Heart left ventricle (tissue), 16 donors: Measurements from ENCODE around the gene POU3F1. TPM values are rescaled to one million over a fixed set of nuclear protein-coding genes. Genes with fewer than 3 reads are reported as not detected.

Experiments
- ATAC-seq, 4 donors: fragments of 200-7000 bp; cut with Tn5 transposase; one replicate each; pipeline ENCODE4 v1.9.1; 2020 to 2022; ENCODE audit warnings: moderate library complexity in 4 of 4, mild to moderate bottlenecking in 3 of 4, moderate number of reproducible peaks in 1 of 4
- DNase-seq, 5 donors: peaks; one replicate each; pipeline ENCODE4 v3.0.0-alpha.2; 2020
- H3K27ac ChIP-seq, 12 donors: fragments of 200-600 bp; sonication (generic) in 4 of 12; one replicate each; pipeline versions ENCODE4 v1.5.0 to v1.8.0; 2016 to 2022; ENCODE audit warnings: mild to moderate bottlenecking in 2 of 12
- H3K27me3 ChIP-seq, 9 donors: fragments of 200-600 bp; sonication (generic) in 2 of 9; one replicate each; pipeline versions ENCODE4 v1.5.1 to v1.8.0; 2016 to 2022; ENCODE audit warnings: mild to moderate bottlenecking in 3 of 9
- H3K36me3 ChIP-seq, 9 donors: fragments of 200-600 bp; sonication (generic) in 2 of 9; one replicate each; pipeline versions ENCODE4 v1.5.0 to v1.8.0; 2018 to 2022; ENCODE audit warnings: mild to moderate bottlenecking in 2 of 9
- H3K4me1 ChIP-seq, 12 donors: fragments of 200-600 bp; sonication (generic) in 4 of 12; one replicate each; pipeline versions ENCODE4 v1.5.0 to v1.8.0; 2016 to 2022; ENCODE audit warnings: mild to moderate bottlenecking in 3 of 12
- H3K4me3 ChIP-seq, 12 donors: fragments of 200-600 bp; sonication (generic) in 4 of 12; one replicate each; pipeline versions ENCODE4 v1.5.0 to v1.8.0; 2017 to 2022; ENCODE audit warnings: mild to moderate bottlenecking in 9 of 12, moderate library complexity in 4 of 12
- H3K9me3 ChIP-seq, 12 donors: fragments of 200-600 bp; sonication (generic) in 4 of 12; one replicate each; pipeline versions ENCODE4 v1.5.0 to v1.8.0; 2016 to 2022; ENCODE audit warnings: mild to moderate bottlenecking in 1 of 12
- POLR2A ChIP-seq, 2 donors: fragments of 450-650 bp; IDR thresholded peaks; one replicate each; pipeline ENCODE4 v1.6.1; 2017; ENCODE audit warnings: antibody characterized with exemption in 2 of 2, mild to moderate bottlenecking in 2 of 2, moderate library complexity in 2 of 2
- WGBS, 4 donors: extraction: QIAGEN DNeasy Blood & Tissue Kit in 2 of 4; methylation state at CpG; one replicate each; pipeline versions ENCODE4 v1.1.5 to v1.1.7; 2013 to 2018; 5-methylcytosine and 5-hydroxymethylcytosine counted together
- intact Hi-C, 10 donors: fragments of 100-400 bp; cut with DNase I; formaldehyde crosslinking; loops; one replicate each; pipeline versions ENCODE4 v1.11.1 to v1.14.2; 2022
- polyA plus RNA-seq, 2 donors: library from polyadenylated mRNA; stranded (reverse); fragments of 200-250 nt; gene quantifications; one replicate each; pipeline ENCODE4 v1.2.3, GENCODE V29; 2013
- total RNA-seq, 9 donors: library from RNA; depleted of rRNA in 2 of 9; stranded (reverse); fragments of >200 nt in 2 of 9; fragmentation: NEBNext Ultra II Directional in 3 of 9; extraction: Animal tissue kit (Norgen Biotek cat#: 25700) in 3 of 9; gene quantifications; one replicate each; pipeline versions ENCODE4 v1.1.0 to v1.2.4, GENCODE V29; 2016 to 2023
- TF ChIP-seq, protein P1 (sequence below), 12 donors: fragments of 200-600 bp; sonication (generic) in 4 of 12; IDR thresholded peaks; one replicate each; pipeline versions ENCODE4 v1.5.0 to v1.8.0; 2018 to 2022; ENCODE audit warnings: antibody characterized with exemption in 12 of 12, mild to moderate bottlenecking in 5 of 12
- donor health status: ischemic (EF 13 %, LVEDD 7.1; RV severe dilation, severe dysfunction).
- donor health status: healthy with polysubstance abuse.
- donor health status: DM: no; HTN: yes; CAD: no.
- donor health status: DM: no; HTN: no; CAD: no.
- donor health status: ischemic (EF 25% LVEDD 6.9; RV normal size, moderate dysfunction).
- donor health status: ischemic (EF 25% LVEDD 5.7; RV mildly dilated, moderate dysfunction).
- donor health status: healthy.
- donor health status: DM: yes; HTN: yes; CAD: no.
- donor health status: ischemic (EF 35%, LVEDD 5.7; RV mildly dilated, moderate dysfunction).
- donor health status: nonischemic (EF 11% LVEDD 7.7; RV severe dilation, severe dysfunction).
- donor health status: DM: yes; HTN: yes; CAD: no.
- donor health status: PGD.
- donor health status: ischemic (EF 29% LVEDD 5.4; RV normal size, mild dysfunction).
- donor health status: nonischemic (EF 23%, LVEDD 6.1; RV moderate dilation, normal function).

The POU3F1 gene
- total and polyA plus RNA-seq, 11 donors: 0.17 to 0.18 TPM; not detected in 9

DNA sequence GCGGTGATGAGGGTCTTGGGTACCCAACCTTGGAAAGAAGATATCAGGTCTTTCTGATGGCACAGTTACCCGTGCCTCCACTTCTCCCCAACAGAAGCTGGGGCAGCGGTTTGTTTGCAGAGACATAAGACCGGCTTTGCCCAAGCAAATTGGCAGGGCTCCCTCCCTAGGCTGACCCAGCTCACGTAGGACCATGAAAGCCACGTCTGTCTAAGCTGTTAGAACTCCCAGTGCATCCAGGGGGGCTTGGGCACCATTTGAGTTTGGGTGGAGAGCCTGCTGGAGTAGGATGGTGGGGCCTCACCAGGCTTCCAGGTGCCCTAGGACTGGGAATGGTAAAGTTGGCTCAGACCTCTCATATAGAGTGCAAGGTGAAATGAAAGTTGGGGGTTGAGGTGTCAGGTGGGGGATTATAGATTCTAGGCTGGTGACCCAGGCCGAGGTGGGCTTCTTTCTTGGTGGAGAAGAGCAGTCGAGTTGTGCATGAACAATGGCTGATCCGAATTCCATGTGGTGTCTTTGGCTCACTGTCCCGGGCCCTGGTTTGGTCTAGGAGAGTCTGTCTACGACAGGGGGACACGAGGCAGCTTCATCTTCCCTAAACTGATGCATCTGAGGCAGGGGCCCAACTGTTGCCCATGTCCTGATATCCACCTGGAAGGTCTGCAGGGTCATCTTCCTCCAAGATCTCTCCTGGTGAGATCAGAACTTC lies 3.4 kb downstream of the POU3F1 start:
- ATAC-seq: no peak
- H3K36me3 ChIP-seq: no peaks in the 10 kb centered on the region
- H3K9me3 ChIP-seq: no peaks in the 10 kb centered on the region
- peaks cover 3 to 38% (median 19%) of the 10 kb centered on the region in 12 donors for H3K4me1 ChIP-seq
- WGBS, 4 donors: 83 to 91% (median 84%) methylated on average over 11 to 12 of the region's 12 CpGs
- peaks cover 40 to 68% (median 52%) of the 10 kb centered on the region in 9 donors for H3K27me3 ChIP-seq
- H3K4me3 ChIP-seq: no peak overlapping the region
- no peak overlapping the region for H3K27ac ChIP-seq
- DNase-seq: no peak
- intact Hi-C loops: loop anchor here in 6 of 10 donors (5.0 to 10.0 kb wide), 4 partner anchors 542 to 792 kb away; no protein-coding TSS in a partner anchor
- TF ChIP-seq POLR2A (IDR thresholded peaks at IDR 0.05): no peak
- TF ChIP-seq, protein P1, sequence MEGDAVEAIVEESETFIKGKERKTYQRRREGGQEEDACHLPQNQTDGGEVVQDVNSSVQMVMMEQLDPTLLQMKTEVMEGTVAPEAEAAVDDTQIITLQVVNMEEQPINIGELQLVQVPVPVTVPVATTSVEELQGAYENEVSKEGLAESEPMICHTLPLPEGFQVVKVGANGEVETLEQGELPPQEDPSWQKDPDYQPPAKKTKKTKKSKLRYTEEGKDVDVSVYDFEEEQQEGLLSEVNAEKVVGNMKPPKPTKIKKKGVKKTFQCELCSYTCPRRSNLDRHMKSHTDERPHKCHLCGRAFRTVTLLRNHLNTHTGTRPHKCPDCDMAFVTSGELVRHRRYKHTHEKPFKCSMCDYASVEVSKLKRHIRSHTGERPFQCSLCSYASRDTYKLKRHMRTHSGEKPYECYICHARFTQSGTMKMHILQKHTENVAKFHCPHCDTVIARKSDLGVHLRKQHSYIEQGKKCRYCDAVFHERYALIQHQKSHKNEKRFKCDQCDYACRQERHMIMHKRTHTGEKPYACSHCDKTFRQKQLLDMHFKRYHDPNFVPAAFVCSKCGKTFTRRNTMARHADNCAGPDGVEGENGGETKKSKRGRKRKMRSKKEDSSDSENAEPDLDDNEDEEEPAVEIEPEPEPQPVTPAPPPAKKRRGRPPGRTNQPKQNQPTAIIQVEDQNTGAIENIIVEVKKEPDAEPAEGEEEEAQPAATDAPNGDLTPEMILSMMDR (IDR thresholded peaks at IDR 0.05): no peak

DNA sequence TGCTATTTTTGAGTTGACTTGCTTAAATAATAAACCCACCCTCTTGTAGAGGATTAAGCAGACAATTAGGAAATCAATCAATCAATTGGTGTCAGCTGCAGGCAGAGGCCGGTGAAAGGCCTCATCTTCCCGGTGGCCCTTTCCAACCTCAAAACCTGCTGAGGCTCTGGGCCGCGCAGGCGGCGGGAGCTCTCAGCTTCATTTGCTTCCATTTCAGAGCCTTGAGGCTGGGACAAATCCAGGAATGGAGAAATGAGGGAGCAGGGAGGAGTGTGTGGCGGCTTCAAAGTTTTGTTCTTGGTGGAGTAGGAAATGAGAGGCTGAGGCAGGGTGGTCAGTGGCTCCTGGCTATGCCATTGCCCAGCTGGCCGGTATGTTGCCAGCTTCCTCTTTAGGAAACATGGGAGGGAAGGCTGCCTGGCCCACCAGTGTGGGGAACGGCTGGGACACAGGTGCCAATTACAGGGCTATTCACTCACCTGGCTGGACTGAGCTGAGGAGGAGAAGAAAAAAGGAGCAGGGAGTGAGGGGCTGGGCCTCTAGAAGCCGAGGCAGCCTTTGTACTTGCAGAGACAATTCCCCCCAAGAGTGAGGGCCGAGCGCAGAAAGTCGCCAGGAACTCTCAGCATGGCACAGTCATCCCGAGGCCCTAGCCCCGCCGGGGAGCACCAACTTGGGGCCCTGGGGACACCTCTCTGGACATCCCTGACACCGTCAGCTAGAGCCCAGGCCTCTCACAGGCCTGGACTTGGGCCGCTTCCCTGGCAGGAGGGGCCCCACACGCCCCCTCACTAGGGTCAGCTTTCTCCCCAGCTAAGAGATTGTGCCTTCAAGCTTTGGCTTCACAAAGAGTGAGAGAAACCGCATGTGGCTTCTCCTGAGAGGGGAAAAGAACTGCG lies 4.4 kb downstream of the POU3F1 start:
- intact Hi-C loops: loop anchor here in 6 of 10 donors (5.0 to 10.0 kb wide), 4 partner anchors 543 to 793 kb away; no protein-coding TSS in a partner anchor
- Histone ChIP-seq H3K27ac (no peak overlapping the region), H3K27me3 (peaks cover 40 to 60% (median 52%) of the 10 kb centered on the region in 9 donors), H3K4me3 (no peak overlapping the region), H3K4me1 (peaks cover 0 to 29% (median 14%) of the 10 kb centered on the region in 12 donors), H3K36me3 (no peaks in the 10 kb centered on the region), H3K9me3 (no peaks in the 10 kb centered on the region)
- TF ChIP-seq, protein P1 (IDR thresholded peaks at IDR 0.05): no peak
- no peak for TF ChIP-seq POLR2A (IDR thresholded peaks at IDR 0.05)
- ATAC-seq (no peak), DNase-seq (no peak)
- WGBS, 4 donors: 73 to 82% (median 79%) methylated on average over 21 of the region's 21 CpGs

DNA sequence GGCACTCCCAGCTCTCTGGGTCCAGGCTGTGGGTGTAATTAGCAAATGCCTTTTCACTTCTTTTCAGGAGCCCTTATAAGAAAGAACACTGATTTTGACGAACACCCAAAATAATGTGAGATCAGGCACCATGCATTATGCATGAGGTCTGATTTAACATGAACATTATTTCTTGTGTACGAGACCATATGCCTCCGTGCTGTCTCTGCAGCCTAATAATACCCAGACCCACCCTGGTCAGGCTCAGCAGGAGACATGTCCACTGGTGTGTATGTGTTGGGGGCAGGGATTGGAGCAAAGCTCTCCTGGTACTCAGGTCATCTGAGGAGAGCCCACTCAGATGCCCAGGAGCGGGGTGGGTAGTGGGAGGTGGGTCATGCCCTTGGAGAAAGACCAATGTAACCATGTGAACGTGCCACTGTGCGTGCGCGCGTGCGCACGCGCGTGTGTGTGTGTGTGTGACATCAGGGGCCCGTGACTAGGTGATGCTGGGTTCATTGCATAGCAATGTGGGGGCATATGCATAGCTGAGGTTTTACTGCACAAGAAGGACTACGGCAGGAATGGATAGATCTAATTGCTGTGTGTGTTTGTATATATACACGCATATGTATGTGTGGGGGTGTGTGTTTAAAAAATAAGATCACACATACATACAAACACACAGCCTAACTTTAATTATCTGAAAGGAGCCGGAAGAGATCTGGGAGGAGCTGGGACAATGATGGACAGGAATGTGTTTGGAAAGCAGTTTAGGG lies 7.1 kb downstream of the POU3F1 start:
- H3K27ac ChIP-seq: no peak overlapping the region
- intact Hi-C loops: loop anchor here in 6 of 10 donors (5.0 to 10.0 kb wide), 4 partner anchors 545 to 795 kb away; no protein-coding TSS in a partner anchor
- peaks cover 25 to 47% (median 39%) of the 10 kb centered on the region in 9 donors for H3K27me3 ChIP-seq
- H3K9me3 ChIP-seq: no peaks in the 10 kb centered on the region
- no peak overlapping the region for H3K4me3 ChIP-seq
- ATAC-seq (no peak), DNase-seq (no peak)
- no peaks in the 10 kb centered on the region for H3K36me3 ChIP-seq
- 92 to 94% (median 93%) methylated on average over 17 of the region's 17 CpGs for WGBS, 4 donors
- H3K4me1 ChIP-seq: peaks cover 0 to 8% (median 5%) of the 10 kb centered on the region in 12 donors
- TF ChIP-seq POLR2A (IDR thresholded peaks at IDR 0.05): no peak
- TF ChIP-seq, protein P1 (IDR thresholded peaks at IDR 0.05): no peak
